Measurements from ENCODE around the gene OR2A14.

OR2A14 gene

GRCh38 chr7:144134116-144134515, 11.1 kb downstream of the OR2A14 start:
- ATAC-seq: no peak
- TF ChIP-seq GLIS3 (CRISPR knock-in tag; IDR thresholded peaks at IDR 0.05) (no peak), ZFP3 (CRISPR knock-in tag; IDR thresholded peaks at IDR 0.05) (no peak), CREB5 (CRISPR knock-in tag; IDR thresholded peaks at IDR 0.05; ENCODE audit: low read depth) (no peak), ZNF565 (CRISPR knock-in tag; conservative IDR thresholded peaks at IDR 0.05; ENCODE audit: low read depth) (no peak), ARNTL (CRISPR knock-in tag; IDR thresholded peaks at IDR 0.05; ENCODE audit: borderline replicate concordance, low read depth) (no peak), SNAI2 (CRISPR knock-in tag; IDR thresholded peaks at IDR 0.05) (no peak), BACH2 (CRISPR knock-in tag; IDR thresholded peaks at IDR 0.05; ENCODE audit: borderline replicate concordance) (no peak), ZFP30 (CRISPR knock-in tag; IDR thresholded peaks at IDR 0.05) (no peak), ESRRG (CRISPR knock-in tag; IDR thresholded peaks at IDR 0.05) (no peak), TSHZ2 (CRISPR knock-in tag; IDR thresholded peaks at IDR 0.05) (no peak), CSDC2 (CRISPR knock-in tag; IDR thresholded peaks at IDR 0.05) (no peak), TOX (CRISPR knock-in tag; IDR thresholded peaks at IDR 0.05; ENCODE audit: borderline replicate concordance) (no peak), OSR1 (CRISPR knock-in tag; IDR thresholded peaks at IDR 0.05) (no peak)

- ATAC-seq: no peak
- TF ChIP-seq ARNTL (CRISPR knock-in tag; IDR thresholded peaks at IDR 0.05; ENCODE audit: borderline replicate concordance, low read depth): no peak
- TF ChIP-seq CREB5 (CRISPR knock-in tag; IDR thresholded peaks at IDR 0.05; ENCODE audit: low read depth): no peak
- TF ChIP-seq ZNF70 (CRISPR knock-in tag; IDR thresholded peaks at IDR 0.05): no peak
- TF ChIP-seq POU6F1 (CRISPR knock-in tag; IDR thresholded peaks at IDR 0.05; ENCODE audit: borderline replicate concordance, low read depth): no peak
- TF ChIP-seq ZC3H10 (CRISPR knock-in tag; IDR thresholded peaks at IDR 0.05): no peak
- TF ChIP-seq ISL1 (CRISPR knock-in tag; IDR thresholded peaks at IDR 0.05): no peak
- no peak for TF ChIP-seq ZFP30 (CRISPR knock-in tag; IDR thresholded peaks at IDR 0.05)
- no peak for TF ChIP-seq BACH2 (CRISPR knock-in tag; IDR thresholded peaks at IDR 0.05; ENCODE audit: borderline replicate concordance)
- TF ChIP-seq ZFP3 (CRISPR knock-in tag; IDR thresholded peaks at IDR 0.05): no peak
- no peak for TF ChIP-seq CSDC2 (CRISPR knock-in tag; IDR thresholded peaks at IDR 0.05)
- TF ChIP-seq ZNF8 (CRISPR knock-in tag; IDR thresholded peaks at IDR 0.05): no peak
- TF ChIP-seq CSRNP3 (CRISPR knock-in tag; IDR thresholded peaks at IDR 0.05): no peak
- TF ChIP-seq ESRRG (CRISPR knock-in tag; IDR thresholded peaks at IDR 0.05): no peak
- no peak for TF ChIP-seq TCF4 (CRISPR knock-in tag; IDR thresholded peaks at IDR 0.05; ENCODE audit: borderline replicate concordance)
- TF ChIP-seq TOX (CRISPR knock-in tag; IDR thresholded peaks at IDR 0.05; ENCODE audit: borderline replicate concordance): no peak
- no peak for TF ChIP-seq RARB (CRISPR knock-in tag; IDR thresholded peaks at IDR 0.05)
- TF ChIP-seq ZNF565 (CRISPR knock-in tag; conservative IDR thresholded peaks at IDR 0.05; ENCODE audit: low read depth): no peak
- no peak for TF ChIP-seq PPARA (CRISPR knock-in tag; IDR thresholded peaks at IDR 0.05; ENCODE audit: borderline replicate concordance)
Observed at GRCh38 chr7:144137501-144137900, 14.5 kb downstream of the OR2A14 start.

GRCh38 chr7:144142187-144142586, 19.2 kb downstream of the OR2A14 start:
- no peak for ATAC-seq
- TF ChIP-seq PPARA (CRISPR knock-in tag; IDR thresholded peaks at IDR 0.05; ENCODE audit: borderline replicate concordance) (no peak), CSRNP3 (CRISPR knock-in tag; IDR thresholded peaks at IDR 0.05) (no peak), RARB (CRISPR knock-in tag; IDR thresholded peaks at IDR 0.05) (no peak), ZNF8 (CRISPR knock-in tag; IDR thresholded peaks at IDR 0.05) (no peak), PATZ1 (CRISPR knock-in tag; IDR thresholded peaks at IDR 0.05; ENCODE audit: borderline replicate concordance) (no peak), ZFP30 (CRISPR knock-in tag; IDR thresholded peaks at IDR 0.05) (no peak)
